Cardiac fibroblast (primary cell): ENCODE data around the gene HDAC4.
A peak's percentile ranks its signal among the peaks of the same experiment; 100 is the strongest.

Source experiments
- DNase-seq, 2 donors: peaks; one replicate each; pipeline versions ENCODE4 v3.0.0 to v3.0.0-alpha.2; 2010; ENCODE audit warnings: low read depth in 2 of 2
- H3K4me3 ChIP-seq, 2 donors: replicated peaks in 1 of 2; 1 replicate in 1 of 2; 2 replicates in 1 of 2; pipeline ENCODE4 v1.5.1; 2011; ENCODE audit warnings: low read depth in 2 of 2, low read length in 2 of 2, mild to moderate bottlenecking in 2 of 2, moderate library complexity in 1 of 2
- TF ChIP-seq, protein P1 (sequence below): IDR thresholded peaks from one replicate; pipeline ENCODE4 v1.5.1; 2011; ENCODE audit warnings: low read depth, mild to moderate bottlenecking, low read length, inconsistent platforms

HDAC4 gene

DNA sequence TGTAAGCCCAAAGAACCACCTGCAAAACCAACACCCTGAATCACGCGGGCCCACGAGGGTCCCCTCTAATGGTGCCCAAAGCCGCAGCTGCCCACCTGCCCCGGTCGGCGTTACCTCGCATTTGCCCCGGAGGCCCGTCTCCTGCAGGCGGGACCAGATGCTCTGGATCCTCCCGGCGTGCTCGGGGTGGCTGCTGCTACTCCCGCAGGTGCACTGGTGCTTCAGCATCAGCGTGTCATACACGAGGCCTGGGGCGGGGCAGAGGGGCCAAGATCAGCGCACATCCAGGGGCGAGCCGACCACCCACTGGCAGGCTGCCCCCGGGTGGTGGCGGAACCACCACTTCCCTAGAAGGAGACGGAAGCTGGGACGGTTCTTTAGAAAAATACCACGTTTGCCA is 292.9 kb downstream of the HDAC4 start:
- DNase-seq = no peak
- no peak overlapping the region for H3K4me3 ChIP-seq
- TF ChIP-seq, protein P1, sequence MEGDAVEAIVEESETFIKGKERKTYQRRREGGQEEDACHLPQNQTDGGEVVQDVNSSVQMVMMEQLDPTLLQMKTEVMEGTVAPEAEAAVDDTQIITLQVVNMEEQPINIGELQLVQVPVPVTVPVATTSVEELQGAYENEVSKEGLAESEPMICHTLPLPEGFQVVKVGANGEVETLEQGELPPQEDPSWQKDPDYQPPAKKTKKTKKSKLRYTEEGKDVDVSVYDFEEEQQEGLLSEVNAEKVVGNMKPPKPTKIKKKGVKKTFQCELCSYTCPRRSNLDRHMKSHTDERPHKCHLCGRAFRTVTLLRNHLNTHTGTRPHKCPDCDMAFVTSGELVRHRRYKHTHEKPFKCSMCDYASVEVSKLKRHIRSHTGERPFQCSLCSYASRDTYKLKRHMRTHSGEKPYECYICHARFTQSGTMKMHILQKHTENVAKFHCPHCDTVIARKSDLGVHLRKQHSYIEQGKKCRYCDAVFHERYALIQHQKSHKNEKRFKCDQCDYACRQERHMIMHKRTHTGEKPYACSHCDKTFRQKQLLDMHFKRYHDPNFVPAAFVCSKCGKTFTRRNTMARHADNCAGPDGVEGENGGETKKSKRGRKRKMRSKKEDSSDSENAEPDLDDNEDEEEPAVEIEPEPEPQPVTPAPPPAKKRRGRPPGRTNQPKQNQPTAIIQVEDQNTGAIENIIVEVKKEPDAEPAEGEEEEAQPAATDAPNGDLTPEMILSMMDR = no peak

DNA sequence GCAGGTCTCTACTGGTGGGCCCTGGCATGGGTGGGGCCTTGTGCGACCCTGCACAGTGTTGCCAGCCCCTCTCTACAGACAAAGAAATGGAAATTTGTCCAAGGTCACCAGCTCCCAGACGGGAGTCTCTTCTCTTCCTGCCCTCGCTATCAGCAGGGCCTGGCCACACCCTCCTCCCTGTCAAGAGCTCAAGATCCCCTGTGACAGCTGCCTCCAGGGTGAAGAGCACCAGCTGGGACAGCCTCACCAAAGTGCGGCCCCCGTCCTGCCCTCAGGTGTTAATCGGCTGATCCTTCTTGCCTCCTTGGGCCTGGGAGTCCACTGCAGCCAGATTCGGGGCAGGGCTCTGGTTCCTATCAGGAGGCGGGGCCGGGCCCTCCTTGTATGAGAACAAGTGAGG is 293.9 kb downstream of the HDAC4 start:
- DNase-seq = no peak
- TF ChIP-seq, protein P1 = no peak
- H3K4me3 ChIP-seq = no peak overlapping the region

DNA sequence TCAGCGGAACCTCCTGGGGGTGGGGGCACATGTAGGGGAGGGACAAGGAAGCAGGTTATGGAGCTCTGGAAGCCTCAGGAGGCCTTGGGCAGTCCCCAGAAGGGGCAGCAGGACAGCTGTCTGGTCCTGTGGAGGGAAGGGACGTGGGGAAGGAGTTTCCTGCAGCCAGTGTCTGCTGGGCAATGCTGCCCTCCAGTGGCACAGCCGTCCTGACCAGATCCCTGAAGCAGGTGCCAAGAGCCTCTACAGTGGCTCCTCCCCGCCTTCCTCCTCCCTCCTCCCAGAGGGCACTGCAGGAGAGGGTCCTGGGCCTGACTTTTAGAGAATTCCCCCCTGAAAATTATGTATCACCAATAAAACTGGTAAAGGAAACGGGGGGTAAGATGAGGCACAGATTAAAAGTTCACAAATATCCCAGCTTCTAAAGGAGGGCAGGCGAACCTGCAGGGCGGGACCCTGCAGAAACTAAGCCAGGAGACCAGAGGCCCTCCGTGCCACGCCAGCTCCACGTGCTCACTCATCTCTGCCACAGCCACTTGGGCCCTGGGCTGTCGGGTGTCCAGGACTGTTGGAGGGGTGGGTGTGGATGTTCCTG is 294.4 kb downstream of the HDAC4 start:
- DNase-seq = peak; percentile 71 to 77

DNA sequence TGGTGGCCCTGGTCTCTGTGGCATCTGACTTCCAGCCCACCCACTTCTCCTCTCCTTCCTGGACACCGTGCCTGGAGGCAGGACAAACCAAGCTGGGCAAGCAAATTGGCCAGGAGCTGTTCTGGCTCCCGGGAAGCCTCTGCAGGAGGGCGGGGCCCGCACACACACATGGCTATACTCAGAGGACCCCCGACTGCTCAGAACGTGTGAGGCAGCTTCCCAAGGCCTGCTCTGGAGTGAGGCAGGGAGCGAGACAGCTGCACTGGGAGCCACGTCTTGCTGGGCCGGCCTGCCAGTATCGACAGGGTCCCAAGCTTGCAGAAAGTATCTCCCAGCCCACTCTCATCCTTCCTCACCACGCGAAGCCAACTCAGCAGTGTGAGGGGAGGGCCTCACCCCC is 295.6 kb downstream of the HDAC4 start:
- no peak for DNase-seq
- H3K4me3 ChIP-seq = no peak overlapping the region
- TF ChIP-seq, protein P1 = no peak

More for the DNA sequence above, 294.4 kb downstream of the HDAC4 start:
- H3K4me3 ChIP-seq = no peak overlapping the region
- TF ChIP-seq, protein P1 = peak; percentile 73

DNA sequence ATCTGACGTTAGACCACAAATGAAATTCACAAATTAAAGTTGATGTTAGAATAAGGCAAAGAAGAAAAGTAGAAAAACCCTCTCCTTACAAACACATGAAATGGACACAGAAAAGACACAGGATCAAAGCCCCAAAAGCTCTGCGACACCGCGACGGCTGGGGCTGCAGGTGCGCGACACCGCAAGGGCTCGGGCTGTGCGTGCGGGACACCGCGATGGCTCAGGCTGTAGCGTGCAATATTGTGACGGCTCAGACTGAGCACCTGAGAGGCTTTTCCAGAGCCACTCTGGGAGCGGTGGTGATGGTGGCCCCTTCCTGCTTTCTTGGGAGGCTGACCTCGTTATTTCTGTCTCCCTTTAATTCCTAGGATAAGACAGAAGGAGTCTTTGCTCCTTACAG is 296.0 kb downstream of the HDAC4 start:
- TF ChIP-seq, protein P1 = no peak
- DNase-seq = no peak
- no peak overlapping the region for H3K4me3 ChIP-seq

DNA sequence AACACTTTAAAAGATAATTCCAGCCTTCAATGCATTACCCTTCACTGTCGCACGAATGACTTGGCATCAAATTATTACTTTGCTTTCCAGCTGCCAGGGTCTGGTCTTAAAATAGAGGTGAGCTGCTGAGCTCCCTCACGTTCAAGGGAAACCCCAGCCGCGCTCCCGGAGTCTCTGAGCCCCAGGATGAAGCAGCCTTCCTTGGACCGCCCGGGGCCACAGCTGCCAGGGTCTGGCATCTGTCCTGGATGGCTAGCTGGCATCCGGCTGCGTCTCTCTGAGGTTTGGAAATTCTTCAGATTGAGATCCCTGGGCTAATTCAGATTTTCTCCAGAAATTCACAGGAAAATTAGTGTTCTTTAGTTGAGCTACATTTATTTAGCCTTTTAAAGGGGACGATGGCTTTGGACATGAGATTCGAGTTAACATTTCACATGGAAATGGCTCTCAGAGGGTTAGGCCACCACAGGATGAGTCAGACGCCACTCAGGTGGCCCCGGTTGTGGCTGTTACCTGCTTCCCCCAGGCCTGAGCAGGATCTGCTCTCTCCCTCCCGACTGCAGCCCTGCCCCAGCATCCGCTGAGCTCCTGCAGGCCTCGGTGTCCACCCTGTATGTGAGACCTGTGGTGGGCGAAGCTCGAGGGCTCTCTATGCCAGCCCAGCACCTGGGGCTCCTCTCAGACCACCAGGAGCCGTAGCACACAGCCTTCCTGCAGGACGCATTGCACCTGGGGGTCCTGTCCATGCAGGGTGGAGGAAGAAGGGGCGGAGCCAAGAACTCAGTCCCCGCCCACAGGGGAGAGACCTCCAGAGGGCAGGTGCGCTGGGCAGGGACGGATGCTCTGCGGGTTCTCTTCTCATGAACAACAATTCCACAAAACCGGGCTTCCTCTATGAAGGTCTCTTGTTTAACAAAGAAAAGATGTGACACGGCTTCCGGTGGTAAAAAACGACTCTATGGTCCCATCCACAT is 297.4 kb downstream of the HDAC4 start:
- TF ChIP-seq, protein P1 = no peak
- DNase-seq = no peak
- no peak overlapping the region for H3K4me3 ChIP-seq
